Stimulated activated naive CD4-positive, alpha-beta T cell (primary cell): ENCODE results near the gene FAM163A.
"Not testable (repeated sequence)": the region's sequence is repeated elsewhere in the genome, so short reads cannot be mapped to it uniquely, and the experiment has no call there.

ENCODE experiments used
- DNase-seq, 6 experiments: peaks; one replicate each; lab custom pipeline; 2025; lab: John Stamatoyannopoulos, UW

Gene FAM163A

DNA sequence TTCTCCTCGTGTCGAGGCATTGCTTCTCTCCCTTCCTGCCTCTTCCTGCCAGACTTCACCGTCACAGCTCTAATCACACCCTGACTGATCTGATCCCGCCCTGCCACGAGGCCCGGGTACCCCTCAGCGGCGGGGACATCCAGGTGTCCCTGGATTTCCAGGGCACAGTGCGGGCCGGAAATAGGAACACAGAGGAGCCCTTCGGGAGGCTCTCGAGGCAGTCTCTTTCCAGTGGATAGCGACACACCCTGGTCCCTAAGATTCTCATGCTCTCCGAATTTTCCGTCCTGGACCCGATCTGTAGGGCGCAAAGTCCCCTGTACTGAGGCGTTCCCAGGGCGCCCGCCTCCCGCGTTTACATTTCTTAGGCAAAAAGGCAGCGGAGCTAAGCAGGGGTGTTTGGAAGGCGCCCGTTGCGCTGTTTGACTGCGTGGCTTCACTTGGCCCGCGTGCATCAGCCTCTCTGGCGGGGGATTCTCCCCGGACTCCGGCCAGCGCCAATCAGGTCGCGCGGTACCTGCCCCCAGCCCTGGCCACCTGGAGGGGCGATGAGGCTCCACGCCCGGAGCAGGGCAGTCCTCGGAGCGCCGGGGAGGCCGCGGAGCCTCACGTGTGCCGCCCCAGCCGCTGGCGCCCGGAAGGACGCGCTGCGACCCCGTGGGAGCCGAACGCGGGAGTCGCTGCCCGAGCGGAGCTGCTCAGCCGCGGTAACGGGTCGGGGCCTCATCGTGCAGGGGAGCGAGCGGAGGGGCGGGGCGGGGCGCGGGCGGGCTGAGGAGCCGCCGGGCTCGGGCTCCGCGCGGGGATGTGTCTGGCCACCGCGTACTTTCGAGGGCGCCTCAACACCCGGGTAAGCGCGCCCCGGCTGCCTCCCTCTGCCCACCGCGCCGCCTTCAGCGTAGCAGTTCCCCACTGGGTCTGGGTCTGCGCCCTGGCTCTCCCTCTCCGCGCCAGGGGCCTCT, at the start of gene FAM163A:
FAM163A (plus strand) TSS at position 575 of the 962 bp plus-strand sequence. CDS start 69,807 bp downstream, outside the sequence.
- DNase-seq, result peak in 2 of 6 experiments; percentile 10 to 23

DNA sequence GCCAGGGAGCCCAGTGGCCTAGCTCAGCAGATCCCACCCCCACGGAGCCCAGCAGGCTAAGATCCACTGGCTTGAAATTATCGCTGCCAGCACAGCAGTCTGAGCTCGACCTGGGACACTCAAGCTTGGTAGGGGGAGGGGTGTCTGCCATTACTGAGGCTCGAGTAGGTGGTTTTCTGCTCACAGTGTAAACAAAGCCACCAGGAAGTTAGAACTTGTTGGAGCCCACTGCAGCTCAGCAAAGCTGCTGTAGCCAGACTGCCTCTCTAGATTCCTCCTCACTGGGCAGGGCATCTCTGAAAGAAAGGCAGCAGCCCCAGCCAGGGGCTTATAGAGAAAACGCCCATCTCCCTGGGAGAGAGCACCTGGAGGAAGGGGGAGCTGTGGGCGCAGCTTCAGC, 48.6 kb upstream of the FAM163A start:
- not testable (repeated sequence) for DNase-seq

DNA sequence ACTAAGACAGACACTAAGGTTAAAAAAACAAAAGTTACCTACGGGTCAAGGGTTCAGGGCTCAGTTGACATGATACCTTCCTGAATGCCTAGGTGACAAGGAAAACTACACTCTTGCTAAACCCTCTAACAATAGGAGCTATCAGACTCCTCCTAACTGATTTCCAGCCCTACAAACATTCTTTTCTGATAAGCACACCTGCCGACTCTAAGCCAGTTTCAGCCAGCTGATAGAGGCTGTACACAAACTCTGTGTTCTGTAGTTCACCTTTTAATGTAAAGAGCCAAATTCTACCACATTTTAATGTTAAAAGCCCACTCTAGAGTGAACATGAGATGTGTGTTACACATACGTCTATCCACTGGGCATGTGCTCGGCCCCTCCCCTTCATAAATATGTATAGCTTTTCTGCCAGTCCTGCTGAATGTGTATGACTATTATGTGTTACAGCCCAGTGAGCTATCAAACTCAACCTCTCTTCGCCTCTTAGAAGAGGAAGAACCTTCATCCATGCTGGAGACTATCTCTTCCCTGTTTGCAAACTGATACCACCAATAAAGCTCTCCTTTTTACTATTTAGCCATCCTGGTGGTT, 40.0 kb upstream of the FAM163A start:
- no peak for DNase-seq

DNA sequence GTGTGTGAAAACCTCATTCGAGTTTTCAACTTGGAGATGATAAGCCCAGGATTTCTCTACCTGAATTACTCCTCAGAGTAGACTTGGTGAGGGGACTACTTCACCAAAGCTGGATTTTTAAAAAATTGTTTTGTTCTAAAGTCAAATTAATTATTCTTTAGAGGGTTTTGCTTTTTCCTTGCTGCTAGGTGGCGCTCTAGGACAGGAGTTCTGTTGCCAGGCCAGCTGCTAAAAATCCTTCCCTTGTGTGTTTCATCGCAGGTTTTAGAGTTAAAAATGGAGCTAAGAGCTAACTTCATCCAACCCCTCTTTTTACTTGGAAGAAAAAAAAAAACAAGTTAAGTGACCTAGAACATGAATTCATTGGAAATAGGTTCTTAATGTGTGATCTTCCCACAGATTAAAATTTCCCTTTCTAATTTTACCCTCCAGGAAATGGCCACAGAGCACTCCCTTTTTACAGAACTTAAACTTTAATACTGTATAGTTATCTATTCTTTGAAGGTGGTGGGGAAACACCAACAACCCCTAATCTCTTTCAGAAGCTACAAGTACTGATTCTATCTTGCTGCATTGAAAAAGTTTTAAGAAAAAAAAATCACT, 36.7 kb upstream of the FAM163A start:
- peak; percentile 17 to 79 (median 56) for DNase-seq

DNA sequence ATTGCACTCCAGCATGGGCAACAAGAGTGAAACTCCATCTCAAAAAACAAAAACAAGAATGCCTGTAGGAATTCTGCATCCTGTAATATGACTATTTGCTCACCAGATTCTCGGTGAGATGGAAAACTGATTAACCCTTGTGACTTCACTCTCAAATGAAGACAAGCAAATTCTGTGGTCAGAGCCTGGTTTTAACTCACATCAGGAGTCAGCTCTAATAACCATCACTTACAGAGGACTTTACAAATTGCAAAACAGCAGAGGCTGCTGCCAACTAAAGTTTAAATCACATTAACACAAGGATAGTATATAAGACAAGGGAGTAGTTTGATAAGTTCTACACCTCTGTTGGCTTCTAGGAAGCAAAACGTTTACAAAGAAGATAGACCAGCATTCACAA, 35.7 kb upstream of the FAM163A start:
- DNase-seq, result no peak

DNA sequence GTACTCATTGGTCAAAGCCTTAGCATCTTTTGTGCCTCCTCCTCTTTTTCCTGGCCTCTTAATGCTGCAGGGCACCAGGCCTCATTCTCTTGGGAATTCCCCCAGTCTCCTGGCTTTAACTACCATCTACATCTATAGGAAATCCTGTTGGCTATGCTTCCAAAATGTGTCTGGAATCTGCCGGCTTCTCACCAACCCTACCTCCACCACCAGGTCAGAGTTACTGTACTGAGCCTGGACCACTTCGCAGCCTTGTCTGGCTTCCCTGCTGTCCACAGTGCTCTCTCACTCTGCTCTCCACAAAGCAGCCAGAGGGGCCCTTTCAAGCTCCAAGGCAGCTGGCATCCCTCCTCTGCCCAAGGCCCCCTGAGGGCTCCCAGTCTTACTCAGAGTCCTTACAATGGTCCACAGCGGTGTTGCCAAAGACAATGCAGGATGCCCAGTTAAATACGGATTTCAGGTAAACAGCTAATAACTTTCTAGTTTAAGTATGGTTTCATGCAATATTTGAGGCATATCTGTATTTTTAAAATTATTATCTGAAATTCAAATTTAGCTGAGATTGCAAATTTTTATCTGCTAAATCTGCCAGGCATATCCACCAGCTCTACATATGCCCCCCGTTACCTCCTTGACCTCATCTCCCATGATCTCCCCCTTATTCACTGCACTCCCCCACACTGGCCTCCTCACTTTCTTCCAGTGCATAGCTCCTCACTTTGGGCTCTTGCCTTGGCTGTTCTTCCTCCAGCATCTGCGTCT, 34.5 kb upstream of the FAM163A start:
- DNase-seq, result no peak

DNA sequence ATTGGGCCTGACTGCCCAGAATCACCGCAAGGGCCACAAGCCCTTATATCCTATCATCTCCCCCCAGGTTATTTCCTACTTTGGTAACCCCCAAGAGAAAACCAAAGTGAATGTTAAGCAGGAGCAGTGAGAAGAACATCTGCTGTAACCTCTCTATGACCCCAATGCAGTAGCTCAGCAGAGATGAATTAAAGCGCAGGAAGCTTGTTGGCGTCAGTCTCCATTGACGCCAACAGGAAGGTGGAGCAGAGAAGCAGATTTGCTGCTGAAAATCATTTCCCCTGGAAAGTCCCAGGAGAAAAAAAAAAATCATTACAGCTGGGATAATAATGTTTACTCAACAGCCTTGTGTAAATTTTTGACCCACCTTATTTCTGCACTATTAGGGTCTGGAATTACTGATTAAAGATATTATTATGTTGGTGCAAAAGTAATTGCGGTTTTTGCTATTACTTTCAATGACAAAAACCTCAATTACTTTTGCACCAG, 33.2 kb upstream of the FAM163A start:
- DNase-seq, result peak; percentile 12 to 76 (median 65)

DNA sequence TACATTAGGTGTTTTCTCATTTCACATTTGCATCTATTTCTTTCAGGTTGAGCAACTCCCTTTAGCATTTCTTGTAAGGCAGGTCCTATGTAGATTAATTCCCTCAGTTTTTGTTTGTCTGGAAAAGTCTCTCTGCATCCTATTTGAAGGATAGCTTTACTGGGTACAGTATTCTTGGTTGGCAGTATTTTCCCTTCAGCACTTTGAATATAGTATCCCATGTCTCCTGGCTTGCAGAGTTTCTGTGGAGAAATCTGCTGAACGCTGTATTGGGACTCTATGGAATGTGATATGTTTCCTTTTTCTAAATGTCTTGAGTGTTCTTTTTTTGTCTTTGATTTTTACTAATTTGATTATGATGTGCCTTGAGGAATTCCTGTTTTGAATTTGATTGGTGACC, 28.9 kb upstream of the FAM163A start:
- no peak for DNase-seq

DNA sequence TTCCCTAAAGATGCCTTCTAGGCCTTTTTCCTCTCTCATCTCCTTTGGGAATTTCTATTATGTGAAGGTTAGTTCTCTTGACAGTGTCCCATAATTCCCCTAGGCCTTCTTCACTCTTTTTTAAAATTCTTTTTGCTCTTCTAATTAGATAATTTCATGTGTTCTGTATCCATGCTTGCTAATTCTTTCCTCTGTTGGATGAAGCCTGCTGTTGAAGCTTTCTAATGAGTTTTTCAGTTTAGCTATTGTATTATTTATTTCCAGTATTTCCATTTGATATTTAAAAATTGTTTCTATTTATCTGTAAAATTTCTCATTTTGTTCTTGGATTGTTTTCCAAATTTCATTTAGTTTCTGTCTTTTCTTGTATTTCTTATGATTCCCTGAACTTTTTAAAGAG, 28.5 kb upstream of the FAM163A start:
- DNase-seq, result no peak

DNA sequence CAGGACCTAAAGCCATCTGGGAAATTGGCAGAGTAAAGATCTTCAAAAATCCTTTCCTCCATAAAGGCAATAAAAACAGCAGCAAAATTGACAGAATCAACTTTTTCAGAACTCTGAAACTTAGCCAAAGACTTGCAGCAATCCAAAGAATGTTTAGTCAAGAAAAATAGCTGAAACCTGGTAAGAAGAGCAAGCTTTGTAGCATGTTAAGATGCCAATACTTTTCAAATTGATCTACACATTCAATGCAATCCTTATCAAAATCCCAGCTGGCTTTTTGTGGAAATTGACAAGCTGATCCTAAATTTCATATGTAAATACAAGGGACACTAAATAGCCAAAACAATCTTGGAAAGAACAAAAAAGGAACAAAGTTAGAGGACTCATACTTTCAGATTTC, 23.8 kb upstream of the FAM163A start:
- DNase-seq, result no peak

DNA sequence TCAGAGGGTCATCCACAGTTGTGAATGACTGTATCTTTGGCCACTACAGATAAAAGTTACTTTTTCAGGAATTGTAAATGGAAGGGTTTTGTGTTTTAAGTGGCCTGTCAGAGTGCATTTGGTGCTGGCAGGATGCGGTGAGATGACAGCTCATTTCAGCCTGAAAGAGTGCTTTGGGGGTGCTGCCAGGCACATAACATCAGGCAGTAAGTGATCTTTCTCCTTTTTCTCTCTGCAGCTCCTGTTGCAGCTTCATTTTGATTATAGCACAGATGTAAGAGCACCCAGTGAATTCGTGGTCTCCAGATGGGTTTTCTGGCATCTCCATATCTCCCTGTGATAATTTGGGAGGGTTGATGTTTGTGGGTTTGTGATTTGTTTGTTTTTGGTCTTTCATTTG, 14.8 kb upstream of the FAM163A start:
- no peak for DNase-seq

DNA sequence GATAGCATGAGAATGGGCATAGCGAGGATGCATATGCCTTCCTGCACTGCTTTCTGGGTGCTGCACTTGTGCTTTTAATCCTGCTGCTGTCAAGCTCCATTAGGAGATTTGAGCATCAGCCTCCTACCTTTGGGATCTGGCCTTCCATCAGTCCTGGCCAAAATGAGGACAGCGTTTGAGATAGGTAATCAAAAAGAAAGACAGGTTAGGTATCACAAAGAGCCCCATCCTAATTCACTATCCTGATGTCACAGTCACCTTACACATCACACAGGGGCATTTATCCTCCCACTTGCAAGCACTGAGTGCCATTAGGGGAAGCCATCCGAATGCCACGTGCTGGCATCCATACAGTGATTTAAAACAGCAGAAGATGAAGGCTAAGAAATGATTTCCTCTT, 13.2 kb upstream of the FAM163A start:
- no peak for DNase-seq

DNA sequence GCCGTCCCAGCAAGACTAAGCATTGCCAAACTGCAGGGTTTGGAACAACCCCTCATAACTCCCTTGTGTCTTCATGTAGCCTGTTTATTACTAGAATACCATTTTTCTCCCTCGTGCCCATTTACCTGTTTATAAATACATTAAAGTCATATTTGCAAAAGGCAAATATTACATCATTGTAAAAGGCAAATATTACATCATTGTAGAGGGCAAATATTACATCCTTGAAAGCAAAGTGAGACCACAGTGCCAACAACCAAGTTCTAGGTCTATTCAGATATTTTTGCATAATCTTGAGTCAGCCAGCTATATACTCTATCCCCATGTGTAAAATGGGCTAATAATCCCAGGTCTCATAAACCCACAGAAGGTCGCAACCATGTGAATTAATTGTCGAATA, 11.4 kb upstream of the FAM163A start:
- no peak for DNase-seq

DNA sequence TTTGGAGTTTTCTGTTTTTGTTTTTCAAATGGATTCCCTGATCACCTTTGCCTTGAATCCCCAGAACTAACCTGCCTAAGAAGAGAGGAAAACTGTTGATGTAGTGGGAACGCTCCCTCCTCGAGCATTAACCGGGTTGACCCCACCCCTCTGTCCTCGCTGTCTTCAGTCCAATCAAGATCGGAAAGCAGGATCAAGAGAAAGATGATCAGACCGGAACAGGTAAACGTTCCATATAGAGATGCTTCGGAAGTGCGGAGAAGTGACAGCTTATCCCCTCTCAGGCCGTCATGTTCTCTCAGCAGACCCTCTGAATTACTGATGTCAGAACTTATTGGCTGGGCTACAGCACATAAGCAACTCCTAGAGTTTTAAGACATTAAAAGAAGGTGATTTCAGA, 800 bp upstream of the FAM163A start:
- no peak for DNase-seq

DNA sequence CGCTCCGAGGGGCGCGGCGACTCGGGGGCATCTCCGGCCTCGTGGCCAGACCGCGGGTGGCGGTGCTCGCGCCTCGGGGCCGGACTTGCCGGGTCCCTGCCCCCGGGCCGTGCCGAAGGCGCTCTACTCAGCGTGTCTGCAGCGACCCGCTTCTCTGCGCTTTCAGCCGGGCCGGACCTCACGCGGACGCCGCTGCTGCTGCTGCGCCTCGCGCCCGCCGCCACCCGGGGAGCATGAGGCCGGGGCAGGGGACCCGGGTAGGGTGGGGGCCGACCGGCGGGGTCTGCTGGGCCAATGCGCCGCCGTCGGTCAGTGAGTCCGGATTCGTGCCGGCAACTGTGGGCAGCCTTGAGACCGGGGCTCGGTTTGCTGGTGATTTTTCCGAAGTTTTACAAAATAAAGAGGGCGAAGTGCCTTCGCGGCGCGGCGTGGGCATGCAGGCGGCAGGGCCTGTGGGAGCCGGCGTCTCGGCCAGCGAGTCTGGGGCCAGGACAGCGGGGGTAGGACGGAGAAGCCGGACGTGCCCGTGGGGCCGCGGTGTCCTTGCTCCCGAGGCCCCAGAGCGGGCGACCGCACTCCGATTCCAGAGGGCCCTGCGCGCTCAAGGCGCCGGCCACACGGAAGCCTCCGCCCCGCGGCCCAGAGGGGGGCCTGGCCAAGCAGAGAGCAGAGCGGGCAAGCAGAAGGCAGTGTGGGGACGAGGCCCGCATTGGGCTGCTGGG, 749 bp downstream of the FAM163A start:
- DNase-seq, result peak in 1 of 6 experiments; percentile 10

DNA sequence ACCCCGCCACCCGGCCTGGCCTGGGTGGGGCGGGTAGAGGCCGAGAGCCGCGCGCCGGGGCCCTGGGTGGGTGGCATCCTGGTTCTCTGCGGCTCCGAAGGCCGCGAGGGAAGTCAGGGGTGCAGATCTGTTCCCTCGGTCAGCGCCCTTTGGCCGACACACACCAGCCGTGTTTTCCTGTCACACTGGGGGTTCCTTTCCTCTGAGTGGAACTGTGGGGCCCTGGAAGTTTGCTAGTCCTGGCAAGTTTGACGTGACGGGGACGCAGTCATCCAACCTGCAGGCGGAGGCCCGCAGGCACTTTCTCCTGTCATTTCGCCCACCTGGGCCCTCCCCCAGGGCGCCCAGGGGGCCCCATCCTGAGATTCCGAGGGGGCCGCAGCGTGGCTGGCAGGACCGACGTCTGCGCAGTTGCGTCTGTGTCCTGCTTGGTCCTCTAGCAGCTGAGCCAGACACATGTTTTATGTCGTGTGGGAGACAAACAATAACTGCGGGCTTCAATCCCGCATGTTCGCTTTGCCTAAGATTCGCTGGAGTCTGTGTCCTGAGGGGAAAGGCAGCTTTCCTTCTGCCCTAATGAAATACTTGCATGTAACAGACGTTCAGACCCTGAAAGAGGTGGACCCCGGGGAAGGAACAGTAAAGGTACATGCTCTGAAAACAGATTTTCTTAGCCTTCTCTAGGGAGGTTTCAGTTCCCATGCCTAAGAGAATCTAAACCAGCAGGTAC, 1.5 kb downstream of the FAM163A start:
- no peak for DNase-seq

DNA sequence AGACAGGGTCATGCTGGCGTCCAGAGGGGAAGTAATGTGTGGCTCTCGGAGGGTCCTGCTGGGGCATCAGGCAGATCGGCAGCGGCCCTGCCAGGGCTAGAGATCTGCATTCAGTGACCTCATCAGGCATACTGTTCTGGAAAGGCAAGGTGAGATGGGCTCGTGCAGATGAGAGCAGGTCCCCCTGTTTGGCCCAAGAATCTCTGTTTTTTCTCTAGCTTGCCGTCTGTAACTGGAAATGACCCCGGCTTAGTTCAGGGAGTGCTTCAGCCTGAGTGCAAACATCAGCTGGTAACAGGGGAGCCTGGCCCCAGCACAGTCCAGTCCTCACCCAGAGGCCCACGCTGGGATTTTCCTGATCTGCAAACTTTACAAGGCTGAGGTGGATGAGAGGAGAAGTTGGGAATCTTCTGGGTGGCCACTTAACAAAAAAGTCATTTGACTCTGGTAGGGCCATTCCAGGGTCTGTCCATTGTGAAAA, 2.1 kb downstream of the FAM163A start:
- no peak for DNase-seq

DNA sequence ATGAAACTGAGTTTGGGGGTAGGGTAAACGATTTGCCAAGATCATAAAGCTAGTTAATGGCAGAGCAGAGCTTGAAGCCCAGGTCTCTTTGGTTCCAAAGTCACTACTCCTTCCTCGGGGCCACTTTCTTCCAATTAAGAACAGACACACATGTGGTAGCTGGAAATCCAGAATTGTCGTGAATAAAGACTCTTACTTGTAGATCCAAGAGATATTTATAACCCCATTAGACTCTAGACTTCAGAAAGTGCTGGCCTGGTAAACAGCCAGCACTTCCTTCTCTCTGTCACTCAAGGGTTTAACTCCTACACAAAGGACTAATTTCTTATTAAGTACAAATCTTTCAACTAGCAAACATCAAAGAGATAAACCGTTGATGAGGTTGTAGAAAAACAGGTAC, 2.7 kb downstream of the FAM163A start:
- no peak for DNase-seq

DNA sequence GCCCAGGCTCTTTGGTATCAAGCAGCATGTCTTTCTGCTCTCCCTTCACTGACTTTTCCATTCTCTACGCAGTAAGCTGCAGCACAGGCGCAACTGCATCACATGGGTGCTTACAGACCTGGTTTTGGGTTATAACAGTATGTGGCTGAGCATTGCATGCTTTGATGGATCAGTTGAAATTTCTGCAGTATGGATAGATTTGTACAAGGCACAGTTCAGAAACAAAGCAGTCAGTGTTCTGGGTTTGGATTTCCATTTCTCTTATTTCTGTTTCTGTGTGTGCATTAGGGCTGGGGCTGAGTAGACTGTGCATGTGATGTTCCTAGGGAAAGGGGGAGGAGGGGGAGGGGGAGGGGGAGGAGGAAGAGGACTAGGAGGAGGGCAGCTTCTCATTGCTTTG, 4.5 kb downstream of the FAM163A start:
- no peak for DNase-seq

DNA sequence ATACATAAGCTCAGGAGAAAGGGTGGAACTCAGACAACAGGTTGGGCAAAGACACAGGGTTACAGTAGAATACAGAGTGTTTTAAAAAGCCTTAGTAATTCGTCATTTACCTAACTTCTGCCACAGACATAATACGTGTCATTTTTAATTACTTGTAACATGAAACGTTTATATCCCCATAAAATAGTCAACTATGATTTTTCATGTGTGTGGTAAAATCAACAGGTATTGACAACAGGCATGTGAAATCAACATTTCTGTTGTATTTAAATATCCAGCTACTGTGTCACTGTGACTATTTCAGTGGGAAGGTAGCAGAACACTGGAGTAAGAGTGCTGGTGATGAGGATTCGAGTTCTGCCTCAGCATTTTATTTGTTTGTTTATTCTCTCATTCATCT, 5.7 kb downstream of the FAM163A start:
- DNase-seq, result no peak

DNA sequence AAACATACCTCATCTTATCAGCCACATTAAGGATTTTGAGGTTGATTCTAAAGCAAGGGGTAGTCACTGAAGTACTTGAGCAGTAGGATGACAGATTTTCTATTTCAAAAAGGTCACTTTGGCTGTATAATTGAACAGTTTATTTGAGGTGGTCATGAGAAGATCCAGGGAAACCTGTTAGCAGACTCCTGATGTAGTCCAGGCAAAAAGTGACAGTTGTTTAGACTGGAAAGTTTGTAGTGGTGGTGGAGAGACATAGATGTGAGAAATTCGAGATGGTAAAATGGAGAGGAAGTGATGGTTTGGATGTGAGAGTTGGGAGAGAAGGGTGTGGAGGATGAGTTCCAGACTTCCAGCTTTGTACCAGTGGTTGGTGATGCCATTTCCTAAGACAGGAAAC, 7.5 kb downstream of the FAM163A start:
- no peak for DNase-seq
